HTERT RPE-1 (cell line): Measurements from ENCODE around the gene PXT1.

Experiments
- in situ Hi-C: fragments of 300-500 bp; cut with MboI; formaldehyde crosslinking; loops from 4 replicates; pipeline ENCODE4 v1.14.3; 2020; ENCODE audit warnings: low sequenced_read_pairs

PXT1 gene

DNA sequence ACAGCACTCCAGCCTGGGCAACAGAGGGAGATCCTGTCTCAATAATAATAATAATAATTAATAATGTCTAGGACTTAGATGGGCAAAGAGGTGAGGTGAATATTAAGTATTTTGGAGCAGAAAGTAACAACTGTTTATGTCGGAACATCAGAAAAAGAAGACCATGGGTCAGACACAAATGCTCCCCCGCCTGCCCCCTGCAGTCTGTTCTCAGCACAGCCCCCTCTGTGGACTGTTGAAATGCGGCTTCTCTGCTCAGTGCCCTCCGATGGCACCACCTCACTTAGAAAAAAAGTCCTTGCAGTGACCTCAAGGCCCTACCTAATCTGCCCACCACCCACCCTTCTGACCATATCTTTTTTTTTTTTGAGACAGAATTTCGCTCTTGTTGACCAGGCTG is 50.0 kb downstream of the PXT1 start:
- in situ Hi-C loops, result no loop called here

DNA sequence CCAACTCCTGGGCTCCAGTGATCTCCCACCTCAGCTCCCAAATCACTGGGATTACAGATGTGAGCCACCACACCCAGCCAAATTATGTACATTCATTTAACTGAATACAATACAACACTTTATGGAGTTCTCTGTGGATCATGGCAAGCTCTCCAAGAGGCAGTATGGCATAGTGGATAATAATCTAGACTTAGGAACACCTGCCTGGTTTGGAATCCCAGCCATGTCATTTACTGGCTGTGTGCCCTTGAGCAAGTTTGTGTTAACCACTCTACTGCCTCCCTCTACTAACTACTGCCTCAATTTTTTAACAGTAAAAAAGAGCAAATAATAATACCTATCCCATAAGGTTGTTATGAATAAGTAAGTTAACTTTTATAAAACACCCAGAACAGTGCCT is 53.3 kb downstream of the PXT1 start:
- in situ Hi-C loops, result no loop called here

DNA sequence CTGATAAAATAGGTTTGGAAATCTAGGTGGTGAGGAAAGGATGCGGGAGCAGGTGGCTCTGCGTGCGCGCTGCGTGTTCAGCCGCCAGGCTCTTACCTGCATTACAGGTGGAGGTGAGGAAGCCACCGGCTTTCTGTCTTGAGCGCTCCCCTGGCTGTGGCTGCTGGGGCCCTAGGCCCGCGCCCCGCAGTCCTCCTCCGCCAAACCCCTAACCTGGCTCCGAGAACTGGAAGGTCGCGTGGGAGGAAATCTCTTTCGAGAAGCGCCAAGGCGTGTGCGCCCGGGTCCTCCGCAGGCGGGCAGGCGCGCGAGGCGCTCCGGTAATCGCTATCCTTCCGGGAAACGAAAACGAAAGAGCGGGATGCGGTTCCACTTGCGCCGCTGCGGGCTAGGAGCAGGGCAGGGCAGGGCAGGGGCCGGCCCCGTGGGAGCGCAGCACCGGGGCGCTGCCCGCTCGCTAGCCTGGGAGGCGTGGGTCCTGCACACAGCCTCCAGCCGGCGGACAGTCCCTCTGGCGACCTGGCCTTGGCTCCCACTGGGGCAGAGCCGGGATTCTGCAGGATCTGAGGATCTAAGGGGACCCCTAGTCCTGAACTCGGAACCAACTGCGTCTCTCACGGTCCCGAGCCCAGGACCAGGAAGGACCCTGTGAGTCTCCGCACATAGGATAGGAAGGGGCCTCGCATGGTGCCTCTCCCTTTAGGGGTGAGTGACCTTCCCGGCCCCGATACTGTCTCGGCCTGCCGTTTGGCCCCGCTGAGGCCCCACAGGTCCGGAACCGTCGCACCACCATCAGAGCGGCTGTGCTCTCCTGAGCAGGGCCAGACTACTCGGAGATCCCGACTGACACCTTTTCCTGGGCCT is 55.0 kb downstream of the PXT1 start, which contains the start of gene ETV7:
ETV7 (minus strand) TSS at position 230 of the 864 bp plus-strand sequence; CDS start at position 102, 128 bp downstream.
- in situ Hi-C loops, result no loop called here

DNA sequence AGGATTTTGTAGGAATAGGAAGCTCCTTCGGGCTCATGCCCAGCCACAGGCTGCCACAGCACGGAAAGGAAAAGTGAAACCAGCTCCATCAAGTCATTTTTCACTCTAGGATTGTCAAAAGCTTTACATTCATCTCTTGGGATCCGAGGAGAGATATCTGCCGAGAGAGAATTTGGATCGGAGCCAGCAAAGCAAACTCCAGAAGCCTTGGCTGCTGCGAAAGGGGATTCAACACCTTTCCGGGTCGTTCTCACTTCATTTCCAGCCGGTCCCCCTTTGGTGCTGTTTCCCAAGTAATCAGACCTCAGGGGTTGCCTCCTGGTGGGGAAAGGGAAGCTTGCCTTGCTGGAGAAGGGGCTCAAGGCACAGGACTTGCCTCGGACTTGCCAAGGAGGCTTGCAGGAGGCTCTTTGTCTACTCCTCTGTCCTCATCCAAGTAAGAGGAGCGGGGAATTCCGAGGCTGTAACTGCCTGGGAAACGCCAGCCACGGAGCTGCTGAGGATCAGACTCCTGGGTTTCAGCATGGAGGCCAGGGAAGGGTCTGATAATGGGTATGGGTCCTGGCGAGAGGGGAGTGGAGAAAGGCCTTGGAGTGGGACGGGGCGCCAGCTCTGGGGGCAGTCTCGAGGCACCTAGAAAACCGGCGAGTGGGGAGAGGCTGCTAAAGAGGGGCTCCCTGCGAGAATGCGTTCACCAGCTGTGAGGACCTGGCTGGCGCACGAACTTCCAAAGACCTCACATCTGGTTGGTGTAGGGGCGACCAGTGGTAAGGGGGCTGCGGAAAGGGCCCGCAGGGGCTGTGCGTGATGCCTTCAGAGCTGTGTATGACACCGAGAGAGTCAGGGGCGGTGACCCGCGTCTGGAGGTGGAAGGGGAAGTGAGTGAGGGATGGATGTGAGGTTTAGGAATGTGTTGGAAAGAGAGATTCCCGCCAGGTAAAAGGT is 55.9 kb downstream of the PXT1 start:
- in situ Hi-C loops, result no loop called here

DNA sequence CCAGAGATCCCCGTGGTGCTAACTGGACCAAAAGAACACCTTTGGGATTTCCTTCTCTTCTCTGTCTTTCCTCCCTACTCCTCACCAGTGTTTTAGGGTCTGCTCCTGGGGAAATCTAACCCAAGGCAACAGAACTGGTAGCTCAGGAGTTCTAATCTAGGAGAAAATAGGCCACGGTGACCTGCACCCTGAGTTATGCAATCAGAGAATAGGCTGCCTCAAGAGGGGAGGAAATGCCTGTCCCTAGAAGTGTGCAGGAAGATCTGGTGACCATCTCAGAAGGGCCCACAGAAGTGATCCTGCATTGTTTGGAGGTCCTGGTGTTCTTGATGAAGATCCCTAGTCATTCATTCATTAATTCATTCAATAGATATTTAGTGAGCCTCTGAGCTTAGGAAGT is 58.6 kb downstream of the PXT1 start:
- in situ Hi-C loops, result no loop called here

DNA sequence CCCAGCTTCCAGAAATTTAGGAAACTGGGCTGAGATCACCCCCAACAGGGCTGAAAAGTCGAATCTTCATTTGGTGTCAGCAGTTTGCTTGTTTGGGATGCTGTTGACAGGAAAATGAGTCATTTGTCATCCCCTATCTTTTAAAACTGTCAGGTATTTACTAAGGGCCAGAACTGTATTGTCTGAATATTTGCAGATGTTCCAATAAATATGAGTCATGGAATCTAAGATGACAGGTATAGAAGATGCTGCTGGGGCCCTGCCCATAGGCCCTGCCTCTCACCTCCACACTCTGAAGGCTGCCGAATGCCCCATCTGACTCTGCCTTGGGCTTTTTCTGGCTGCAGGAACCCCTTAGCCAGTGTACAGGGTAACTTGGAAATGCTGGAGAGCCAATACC is 59.0 kb downstream of the PXT1 start:
- in situ Hi-C loops, result no loop called here

DNA sequence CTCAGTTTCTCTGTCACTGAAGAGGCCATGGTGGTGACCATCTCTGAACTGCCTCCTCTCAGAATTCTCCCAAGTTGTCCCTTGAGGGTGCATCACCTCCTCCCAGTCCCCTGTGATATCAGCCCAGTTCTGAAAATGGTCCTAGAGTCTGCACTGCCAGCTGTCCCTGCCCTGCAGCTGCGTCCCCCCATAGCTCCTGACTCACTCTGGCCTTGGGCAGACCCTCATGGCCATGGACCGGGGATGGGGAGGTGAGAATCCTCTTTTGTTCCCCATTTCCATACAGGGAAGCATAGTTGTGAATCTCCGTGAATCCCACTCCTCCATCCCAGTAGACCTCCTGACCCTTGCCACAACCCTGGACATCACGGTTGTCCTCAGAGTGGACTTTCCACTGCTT is 59.7 kb downstream of the PXT1 start:
- in situ Hi-C loops, result no loop called here

DNA sequence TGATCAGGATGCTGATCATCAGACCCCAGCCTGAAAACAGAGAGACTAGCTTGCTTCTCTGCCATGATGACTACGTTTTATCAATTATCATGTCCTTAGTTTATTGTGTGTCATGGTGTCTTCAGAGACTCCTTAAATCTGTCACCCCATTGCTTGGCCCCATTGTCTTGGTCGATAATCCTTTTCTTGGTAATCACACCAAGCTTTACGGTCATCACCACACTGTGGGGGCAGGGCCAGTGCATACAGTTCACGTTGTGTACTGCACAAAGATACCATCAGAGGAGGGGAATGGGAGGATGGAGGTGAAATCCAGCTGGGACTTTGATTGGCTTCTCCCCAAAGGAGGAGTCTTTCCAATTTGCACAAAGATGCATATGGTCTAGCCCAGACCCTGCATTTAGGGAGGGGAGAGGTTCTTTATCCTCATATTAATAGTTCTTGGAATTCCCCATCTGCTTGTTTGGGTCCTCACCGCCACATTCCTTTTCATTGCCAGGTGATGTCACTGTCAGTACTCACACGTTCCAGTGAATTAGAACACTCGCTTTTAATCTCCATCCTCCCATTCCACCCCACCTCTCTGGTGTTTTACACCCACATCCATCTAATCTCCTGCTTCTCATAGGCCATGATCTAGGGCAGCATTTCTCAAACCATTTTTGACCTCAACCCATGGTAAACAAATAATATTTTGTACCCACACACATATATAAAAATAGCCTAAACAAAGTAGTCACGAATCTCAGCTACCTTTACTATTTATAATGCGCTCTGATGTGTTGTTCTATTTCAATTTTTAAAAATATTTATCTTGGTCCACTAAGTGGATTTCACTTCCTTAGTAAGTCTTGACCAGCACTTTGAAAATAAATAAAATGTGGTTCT is 60.9 kb downstream of the PXT1 start:
- in situ Hi-C loops, result no loop called here

DNA sequence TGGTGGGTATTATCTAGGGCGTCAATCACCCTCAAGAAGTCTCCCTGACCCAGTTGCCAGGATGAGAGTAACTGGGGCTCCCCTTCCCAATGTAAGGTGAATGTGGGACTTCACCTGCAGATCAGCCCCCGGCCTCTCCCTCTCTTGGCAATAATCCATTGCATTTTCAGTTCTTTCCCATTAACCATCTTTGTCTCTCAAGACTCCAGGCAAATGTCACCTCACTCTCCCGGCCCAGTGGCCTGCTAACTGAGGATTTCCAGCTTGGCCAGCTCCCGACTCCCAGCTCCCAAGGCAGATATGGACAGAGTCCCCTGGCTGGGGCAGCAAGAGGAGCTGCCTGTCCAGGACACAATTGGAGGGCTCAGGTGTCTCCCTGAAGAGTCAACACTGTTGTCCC is 62.5 kb downstream of the PXT1 start:
- in situ Hi-C loops, result no loop called here

DNA sequence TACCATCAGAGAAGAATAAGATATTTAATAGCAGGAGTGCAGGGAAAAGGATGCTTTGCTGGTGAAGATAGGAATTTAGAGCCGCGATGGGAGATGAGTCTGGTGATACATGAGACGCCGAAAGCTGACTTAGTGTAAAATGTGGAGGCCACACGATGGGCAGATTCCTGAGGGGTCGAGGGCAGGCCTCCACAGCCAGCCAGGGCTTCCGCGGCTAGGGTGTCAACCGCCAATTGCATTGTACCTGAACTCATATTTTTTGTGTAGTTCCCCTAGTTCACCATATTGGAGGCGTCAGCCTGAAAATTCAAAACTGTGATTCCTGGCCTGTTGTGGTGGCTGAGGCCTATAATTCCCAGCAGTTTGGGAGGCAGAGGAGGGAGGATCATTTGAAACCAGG is 63.7 kb downstream of the PXT1 start:
- in situ Hi-C loops, result no loop called here

DNA sequence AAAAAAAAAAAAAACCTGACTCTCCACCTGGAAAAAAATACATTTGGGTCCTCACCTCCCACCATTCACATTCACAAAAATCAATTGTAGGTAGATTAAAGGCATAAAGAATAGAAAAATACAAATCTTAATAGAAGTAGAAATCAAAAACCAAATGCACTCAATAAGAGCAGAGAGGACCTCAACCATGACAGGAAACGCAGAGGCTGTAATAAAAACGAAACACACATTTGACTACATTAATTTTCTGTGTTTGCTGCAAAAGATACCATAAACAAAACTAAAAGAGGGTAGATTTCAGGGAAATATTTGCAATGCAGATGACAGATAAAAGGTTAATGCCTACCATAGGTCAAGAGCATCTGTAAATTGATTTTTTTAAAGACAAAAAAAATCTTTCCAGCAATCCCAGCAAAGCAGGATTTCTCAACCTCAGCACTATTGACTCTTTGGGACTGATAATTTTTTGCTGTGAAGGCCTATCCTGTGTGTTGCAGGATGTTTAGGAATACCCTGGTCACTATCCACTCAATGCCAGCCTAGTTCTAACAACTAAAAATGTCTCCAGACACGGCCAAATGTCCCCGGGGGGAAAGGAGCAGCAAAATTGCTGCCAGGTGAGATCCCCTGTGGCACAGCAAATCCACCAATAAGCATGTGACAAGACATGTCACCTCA is 64.3 kb downstream of the PXT1 start:
- in situ Hi-C loops, result no loop called here

DNA sequence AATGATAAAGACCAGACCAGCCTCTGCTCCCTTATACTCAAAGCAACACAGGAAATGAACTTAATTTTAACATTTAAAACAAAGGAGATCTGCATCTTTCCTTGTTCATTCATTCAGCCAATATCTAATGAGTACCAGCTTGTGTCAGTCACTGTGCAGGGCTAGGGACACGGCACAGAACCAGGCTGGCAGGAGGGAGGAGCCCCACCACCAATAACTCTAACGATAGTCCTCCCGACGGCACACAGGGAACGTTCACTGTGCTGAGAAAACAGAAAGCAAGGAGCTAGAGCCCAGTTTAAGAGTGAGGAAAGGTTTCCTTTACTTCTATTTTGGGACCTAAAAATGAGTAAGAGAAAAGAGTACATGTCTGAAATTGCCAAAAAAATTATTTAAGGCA is 65.1 kb downstream of the PXT1 start:
- in situ Hi-C loops, result no loop called here

DNA sequence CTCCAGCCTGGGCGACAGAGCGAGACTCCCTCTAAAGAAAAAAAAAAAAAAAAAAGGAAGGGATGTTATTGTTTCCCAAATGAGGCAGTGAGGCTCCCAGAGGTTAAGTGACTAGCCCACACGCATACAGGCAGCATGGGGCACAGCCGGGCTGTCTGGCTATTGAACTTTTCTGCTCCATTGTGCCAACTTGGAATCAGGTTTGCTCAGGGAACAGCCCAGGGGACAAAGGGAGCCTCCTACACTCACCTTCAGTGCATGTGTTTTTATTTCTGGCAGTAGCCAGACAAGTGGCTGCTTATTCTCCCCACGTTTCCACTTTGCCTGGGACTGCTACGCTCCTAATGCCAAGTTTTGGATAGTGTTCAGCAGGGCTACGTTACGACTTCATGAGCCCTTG is 65.9 kb downstream of the PXT1 start:
- in situ Hi-C loops, result no loop called here

DNA sequence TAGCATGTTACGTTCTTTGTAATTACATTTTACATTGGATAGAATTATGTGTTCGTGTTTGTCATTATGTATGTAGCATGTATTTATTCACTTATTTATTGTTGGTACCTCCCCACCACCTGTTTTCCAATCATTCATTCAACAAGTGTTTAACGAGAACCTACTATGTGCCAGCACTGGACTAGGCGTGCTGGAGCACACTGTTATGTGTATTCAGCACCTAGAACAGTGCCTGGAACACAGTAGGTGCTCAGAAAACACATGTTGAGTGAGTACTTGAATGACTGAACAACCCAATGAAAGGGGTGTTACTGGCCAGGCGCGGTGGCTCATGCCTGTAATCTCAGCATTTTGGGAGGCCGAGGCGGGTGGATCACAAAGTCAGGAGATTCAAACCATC is 66.5 kb downstream of the PXT1 start:
- in situ Hi-C loops, result no loop called here

DNA sequence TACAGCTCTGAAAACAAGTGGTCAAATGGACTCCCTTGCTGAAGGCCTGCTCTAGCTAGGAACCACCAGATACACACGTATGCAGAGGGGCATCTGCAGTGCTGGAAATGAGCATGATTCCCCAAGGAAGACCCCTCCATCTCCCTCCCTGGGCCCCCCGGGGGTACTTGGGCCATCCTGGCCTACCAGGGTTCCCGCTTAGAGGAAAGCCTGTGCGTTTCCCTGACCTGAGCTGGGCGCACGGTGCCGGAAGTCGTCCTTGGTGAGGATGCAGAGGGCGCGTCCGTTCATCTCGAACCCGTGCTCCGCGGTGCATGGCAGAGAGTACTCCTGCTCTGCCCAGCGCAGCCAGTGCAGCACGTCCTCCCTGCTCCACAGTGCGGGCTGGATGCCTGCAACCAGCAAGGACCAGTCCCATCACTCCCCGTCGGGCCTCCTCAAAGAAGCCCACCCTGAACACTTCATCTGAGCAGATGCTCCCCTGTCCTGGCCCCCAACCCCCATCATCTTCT is 67.0 kb downstream of the PXT1 start:
- in situ Hi-C loops, result no loop called here

DNA sequence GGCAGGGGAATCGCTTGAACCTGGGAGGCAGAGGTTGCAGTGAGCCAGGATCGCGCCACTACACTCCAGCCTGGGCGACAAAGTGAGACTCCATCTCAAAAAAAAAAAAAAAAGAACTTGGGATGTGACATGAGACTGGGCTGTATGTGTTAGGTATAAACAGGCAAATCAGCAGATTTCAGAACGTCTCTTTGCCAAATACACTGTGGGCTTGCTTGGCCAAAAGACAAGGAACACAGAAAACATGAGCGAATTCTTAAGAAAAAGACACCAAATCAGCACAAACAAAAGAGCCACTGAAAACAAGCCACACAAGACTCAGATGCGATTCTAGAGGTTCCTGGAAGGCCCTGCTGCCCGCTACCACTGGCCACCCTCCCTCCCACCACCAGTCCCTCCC is 67.7 kb downstream of the PXT1 start:
- in situ Hi-C loops, result no loop called here

DNA sequence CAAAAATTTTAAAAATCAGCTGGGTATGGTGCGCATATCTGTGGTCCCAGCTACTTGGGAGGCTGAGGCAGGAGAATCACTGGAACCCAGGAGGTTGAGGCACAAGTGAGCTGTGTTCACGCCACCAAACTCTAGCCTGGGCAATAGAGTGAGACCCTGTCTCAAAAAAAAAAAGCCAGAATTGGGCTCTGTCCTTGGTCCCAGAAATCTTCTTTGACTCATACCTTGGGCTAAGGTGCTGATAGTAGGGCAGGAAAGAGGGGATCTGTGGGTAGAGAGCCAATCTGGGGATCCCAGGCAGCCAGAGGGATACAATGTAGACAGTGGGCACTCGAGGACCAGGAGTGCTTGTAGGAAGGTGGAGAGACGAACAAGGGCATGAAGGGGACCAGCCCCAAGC is 68.5 kb downstream of the PXT1 start:
- in situ Hi-C loops, result no loop called here

DNA sequence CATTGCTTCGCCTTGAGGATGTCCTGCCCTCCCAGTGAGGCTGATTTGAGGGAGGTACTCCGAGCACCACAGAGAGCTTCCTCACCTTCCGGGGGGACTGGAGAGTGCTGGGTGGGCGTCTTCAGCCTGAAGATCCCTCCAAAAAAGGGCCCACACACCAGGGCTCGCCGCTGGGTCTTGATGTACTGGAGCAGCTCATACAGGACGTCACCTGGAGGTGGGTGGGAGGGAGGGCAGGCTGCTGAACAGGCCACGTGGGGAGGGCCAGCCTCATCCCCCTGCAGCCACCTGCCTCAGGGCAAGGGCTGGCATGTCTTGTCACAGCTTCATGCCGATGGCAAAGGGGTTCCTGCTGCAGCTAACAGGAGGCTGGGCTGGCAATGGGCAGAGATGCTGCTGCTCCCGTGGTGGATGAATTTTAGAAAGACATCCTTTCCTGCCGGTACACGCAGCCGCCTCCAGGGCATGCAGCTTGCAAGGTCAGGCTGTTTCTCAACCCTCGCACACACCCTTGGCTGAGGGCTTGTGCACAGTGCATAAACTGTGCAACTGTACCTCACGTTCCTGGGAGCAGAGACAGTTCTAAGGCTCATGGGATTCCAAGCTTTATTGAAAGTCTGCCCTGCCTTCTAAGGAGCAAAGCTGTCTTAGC is 69.2 kb downstream of the PXT1 start:
- in situ Hi-C loops, result no loop called here

DNA sequence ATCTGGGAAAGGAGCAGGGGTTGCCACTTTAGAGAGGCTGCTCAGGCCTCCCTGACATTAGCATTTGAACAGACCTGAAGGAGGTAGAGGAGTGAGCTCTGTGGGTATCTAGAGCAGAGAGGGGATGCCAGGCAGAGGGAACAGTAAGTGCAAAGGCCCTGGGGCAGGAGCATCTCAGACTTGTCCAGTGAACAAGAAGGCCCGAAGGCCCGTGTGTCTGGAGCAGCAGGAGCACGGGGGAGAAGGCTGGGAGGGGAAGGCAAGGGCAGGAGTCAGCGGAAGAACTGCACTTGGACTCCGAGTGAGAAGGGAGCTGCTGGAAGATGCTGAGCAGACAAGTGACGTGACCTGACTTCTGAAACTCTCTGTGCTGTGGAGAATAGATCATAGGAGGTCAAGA is 70.6 kb downstream of the PXT1 start:
- in situ Hi-C loops, result no loop called here

DNA sequence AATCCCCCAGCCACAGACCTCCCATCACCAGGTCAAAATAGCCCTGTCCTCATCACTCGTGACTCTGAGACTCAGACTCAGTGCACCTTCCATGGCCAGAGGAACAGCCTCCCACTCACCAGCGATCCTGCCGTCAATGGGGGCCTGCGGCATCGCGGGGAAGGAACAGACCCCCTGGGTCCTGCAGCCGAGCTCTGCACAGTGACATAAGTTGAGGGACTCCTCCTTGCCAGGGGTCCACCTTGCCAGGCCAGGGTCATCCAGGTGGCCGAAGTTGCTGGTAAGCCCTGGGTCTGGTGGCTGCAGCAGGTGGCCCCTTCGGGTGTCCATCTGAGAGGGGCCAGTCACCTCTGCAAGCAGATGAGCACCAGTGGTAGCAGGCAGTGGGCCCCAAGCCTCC is 71.4 kb downstream of the PXT1 start:
- in situ Hi-C loops, result no loop called here
